HG03139 (cell line): ENCODE data around the gene GSG1L.
"Not testable (repeated sequence)": the region's sequence is repeated elsewhere in the genome, so short reads cannot be mapped to it uniquely, and the experiment has no call there.

Source experiments
- ATAC-seq: cut with Tn5 transposase; IDR thresholded peaks from one replicate; pipeline ENCODE4 v1.9.1; 2021; ENCODE audit not compliant: unreplicated experiment

The GSG1L gene

DNA sequence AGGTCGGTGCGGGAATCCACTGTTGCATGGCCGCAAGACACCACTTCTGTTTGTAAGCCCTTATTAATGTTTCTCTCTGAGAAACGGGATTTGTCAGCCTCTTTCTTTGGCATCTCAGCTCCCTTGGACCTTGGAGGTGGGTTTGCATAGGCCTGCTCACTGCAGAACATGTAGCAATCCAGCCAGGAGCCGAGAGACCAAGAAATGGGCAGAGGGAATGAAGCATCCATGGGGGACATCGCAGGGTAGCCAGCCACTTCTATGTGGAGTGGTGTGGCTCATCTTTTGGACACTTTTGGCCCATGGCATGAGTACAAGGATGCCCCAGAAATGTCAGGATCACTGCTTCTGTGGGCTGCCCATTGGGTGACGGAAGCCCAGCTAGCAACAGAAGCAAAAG, 79.4 kb downstream of the GSG1L start:
- ATAC-seq, result no peak

DNA sequence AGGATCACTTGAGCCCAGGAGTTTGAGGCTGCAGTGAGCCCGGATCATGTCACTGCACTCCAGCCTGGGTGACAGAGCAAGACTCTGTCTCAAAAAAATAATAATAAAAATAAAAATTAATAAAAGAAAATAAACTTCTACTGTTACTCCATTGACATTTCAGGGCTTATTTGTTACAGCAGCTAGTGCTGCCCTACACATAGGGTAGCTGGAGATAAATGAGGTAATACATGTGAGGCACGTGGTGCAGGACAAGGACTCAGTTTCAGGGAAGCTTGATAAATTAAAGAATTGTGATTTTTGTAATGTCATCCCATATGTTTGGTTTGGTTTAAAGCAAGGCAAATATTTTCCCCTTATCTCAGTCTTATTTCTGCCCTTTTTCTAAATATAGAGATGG, 80.3 kb downstream of the GSG1L start:
- ATAC-seq, result no peak

DNA sequence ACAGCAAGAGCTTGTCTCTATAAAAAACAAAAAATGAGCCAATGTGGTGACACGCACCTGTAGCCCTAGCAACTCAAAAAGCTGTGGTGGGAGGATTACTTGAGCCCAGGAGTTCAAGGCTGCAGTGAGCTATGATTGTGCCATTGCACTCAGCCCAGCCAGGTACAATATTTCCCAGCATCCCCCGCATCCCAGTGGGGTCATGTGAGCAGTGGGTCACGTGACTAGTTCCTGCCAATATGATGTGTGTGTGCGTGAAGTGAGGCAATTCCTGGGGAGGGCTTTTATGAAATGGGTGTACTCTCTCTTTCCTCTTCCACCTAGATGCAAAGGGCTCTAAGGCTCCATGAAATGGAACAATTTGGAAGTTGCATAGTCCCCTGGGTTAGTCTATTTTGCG, 81.3 kb downstream of the GSG1L start:
- ATAC-seq, result no peak

DNA sequence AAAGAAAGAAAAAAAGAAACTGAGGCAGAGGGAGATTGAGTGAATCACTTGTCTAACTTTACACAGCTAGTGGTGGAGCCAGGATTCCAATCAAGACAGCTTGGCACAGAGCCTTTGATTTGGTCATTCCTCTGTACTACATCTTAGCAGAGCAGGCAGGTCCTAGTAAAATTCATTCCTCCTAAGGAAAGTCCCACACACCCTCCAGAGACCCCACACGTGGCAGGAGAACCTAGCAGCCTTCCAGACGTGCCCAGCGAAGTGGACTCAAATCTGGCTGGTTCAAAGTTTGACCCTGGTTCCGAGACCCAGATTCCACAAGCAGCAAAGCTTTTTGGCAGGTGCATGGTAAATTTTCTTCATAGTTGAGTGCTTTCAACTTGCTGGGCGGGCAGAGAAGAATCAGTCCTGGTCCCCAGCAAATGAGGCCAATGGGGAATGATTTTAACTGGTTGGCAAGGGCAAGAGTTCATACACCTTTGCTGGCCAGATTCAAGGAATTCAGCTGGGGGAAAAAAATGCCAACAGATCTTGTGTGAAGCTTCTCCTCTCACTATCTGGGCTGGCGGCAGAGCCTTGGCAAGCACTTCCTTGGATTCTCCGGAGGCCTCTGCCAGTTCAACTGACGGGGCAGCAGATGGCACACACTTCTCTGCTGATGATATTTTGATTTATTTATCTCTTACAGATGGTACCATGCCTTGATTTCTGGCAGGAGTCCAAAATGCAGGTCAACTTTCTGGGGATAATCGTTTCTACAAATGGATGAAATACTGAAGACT, 82.4 kb downstream of the GSG1L start:
- no peak for ATAC-seq

DNA sequence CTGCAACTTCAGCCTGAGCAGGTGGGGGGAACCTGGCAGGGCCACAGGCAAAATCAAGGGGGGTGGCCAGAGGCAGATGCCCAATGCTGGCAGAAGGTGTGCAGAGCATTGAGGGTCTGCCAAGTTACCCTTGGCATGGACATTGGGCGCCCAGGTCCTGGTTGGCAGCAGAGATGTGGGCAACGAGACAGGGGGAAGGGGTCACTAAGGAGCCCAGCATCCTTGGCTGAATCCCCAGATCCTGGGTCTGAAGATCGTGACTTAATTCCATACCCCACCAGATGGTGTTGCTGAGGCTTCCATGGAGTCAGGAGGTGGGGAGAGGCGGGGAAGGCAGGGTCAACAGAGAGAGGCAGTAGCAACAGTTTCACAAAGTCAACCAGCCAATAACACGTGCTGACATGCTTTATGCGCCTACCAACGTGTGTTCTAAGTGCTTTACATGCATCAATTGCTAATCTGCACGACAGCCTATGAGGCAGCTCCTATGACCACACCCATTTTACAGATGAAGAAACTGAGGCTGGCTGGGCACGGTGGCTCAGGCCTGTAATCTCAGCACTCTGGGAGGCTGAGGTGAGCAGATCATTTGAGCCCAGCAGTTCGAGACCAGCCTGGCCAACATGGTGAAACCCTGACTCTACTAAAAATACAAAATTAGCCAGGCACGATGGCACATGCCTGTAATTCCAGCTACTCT, 83.3 kb downstream of the GSG1L start:
- ATAC-seq, result no peak

DNA sequence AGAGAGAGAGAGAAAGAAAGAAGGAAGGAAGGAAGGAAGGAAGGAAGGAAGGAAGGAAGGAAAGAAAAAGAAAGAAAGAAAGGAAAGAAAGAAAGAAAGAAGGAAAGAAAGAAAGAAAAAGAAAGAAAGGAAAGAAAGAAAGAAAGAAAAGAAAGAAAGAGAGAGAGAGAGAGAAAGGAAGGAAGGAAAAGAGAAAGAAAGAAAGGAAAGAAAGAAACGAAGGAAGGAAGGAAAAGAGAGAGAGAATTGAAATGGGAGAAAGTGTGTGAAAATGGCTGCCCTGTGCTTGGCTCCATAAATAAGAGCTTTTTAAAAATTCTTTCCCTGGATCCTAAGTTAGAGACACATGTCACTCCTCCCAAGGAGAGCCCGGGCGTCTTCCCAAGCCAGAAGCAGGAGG, 83.8 kb downstream of the GSG1L start:
- not testable (repeated sequence) for ATAC-seq

DNA sequence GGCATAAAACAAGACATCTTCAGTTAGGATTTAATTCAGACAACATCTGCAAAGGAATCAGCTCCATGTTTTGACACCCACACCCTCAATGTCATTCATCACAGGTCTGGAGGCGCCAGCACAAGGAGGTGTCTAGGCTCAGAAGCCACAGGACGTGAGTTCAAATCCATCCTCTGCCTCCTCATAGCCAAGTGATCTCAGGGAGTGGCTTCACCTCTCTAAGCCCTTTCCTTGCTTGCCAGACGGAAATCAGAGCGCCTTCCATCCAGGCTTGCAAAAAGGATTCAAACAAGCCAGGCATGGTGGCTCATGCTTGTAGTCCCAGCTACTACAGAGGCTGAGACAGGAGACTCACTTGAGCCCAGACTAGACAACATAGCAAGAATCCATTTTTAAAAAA, 84.6 kb downstream of the GSG1L start:
- no peak for ATAC-seq

DNA sequence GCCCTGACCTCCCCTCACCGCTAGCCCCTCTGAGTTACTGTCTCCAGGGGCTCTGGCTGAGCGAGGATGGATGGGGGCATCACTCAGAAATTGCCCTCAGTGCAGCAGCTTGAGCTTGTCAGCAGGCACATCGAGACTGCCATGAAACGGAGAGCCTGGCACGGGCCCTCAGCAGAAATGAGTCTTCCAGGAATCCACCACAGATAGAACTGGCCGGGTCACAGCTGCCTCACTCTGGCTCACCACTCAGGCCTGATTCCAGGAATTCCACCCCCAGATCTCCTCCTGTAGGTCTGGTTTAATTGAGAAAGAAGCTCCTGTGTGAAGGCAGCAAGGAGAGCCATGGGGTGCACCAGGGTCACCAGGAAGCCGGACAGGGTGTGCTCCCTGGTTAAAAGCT, 85.5 kb downstream of the GSG1L start:
- no peak for ATAC-seq

DNA sequence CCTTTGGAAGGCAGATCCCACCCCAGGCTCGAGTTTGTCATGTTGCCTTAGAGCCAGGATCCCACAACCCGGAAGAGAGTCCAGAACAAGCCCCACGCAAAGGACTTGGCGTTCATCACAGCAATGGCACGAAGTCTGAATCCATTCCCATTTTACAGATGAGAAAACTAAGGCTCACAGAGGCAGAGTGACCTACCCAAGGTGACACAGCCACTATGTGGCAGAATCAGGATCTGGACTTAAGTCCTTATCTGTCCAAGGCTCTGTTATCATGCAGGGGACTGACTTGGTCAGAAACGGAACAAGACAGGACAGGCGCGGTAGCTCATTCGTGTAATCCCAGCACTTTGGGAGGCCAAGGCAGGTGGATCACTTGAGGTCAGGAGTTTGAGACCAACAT, 86.5 kb downstream of the GSG1L start:
- ATAC-seq, result no peak

DNA sequence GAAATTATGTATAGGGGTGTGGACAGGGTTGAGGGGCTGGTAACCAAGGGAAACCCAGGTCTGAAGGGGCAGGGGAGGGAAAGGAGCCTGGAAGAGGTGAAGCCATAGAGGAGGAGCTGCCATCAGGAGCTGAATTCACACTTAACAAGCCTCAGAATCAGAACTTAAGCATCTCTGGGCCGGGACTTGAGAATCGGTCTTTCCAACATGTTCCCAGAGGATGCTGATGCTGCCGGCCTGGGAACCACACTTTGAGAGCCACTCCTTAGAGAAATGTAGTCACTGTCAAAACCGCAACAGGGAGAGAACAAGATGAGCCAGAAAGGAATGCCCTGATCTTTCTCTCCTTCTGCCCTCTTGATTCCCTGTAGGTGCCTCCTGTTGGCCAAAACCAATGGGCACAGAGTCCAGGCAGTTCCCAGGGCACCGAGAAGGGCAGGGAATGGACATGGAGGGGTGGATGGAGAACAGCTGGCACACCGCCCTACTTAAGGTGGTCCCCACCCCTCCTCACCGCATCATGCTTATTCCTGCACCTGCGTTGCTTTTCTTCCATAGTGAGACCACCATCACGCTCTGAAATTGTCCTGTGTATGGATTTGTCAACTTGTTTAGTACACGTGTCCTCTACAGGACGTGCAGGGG, 88.5 kb downstream of the GSG1L start:
- no peak for ATAC-seq

DNA sequence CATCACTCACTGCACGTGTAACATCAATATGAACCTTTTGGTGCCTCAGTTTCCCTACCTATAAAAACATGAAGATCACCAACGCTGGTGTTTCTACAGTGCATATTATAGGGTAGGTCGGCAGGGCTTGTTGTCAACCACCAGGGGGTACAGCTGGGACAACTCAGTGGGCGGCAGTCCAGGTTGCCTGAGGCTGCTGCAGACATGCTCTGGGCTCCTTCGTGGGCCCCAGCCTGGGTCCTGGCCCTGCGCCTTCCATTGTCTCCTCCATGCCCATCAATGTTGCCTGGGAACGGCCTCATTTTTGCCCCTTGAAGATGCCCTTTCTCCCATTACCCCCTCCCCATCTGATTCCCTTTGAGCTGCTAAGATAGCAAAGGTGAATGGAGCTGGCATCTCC, 89.8 kb downstream of the GSG1L start:
- no peak for ATAC-seq

DNA sequence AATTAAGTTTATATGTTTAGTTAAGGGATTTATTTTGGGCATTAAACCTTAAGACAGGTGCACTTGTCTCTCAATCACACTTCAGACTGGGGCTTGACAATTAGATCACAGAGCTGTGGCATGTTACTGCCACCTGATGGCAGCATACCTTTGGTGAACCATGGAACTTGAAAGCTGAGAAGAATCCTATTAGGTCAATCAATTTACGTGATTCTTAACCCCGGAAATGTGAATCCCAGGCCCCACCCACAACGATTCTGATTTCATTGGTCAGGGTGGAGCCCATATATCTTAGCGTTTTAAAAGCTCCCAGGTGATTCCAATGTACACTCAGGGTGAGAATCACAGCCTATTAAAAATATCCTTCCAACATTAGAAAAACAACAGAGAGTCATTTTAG, 91.0 kb downstream of the GSG1L start:
- no peak for ATAC-seq

DNA sequence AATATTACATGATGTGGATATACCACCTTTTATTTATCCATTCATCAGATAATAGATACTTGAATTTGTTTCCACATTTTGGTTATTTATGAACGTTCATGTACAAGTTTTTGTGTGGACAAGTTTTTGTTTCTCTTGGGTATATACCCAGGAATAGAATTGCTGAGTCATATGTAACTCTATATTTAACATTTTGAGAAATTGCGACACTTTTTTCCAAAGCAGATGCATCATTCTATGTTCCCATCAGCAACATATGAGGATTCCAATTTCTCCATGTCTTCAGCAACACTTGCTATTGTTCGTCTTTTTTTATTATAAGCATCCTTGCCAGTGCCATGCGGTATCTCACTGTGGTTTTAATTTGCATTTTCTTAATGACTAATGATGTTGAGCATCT, 93.9 kb downstream of the GSG1L start:
- ATAC-seq, result no peak

DNA sequence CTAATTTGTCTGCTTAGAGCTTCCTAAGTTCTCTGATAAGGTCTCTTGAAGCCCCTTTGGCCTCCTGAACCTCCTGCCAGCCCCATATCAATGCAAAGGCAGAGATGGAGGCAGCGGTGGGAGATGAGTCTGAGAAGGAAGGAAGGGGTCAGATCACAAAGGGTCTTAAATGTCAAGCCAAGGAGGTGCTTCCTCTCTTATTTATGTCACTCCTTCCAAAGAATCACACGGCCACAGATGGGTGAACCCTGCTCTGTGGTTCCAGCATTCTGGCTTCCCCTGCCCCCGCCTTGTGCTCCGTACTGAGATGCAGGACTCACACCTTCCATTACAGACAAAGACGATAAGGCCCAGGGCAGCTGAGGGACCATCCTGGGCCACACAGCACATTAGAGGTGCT, 96.3 kb downstream of the GSG1L start:
- ATAC-seq, result no peak

DNA sequence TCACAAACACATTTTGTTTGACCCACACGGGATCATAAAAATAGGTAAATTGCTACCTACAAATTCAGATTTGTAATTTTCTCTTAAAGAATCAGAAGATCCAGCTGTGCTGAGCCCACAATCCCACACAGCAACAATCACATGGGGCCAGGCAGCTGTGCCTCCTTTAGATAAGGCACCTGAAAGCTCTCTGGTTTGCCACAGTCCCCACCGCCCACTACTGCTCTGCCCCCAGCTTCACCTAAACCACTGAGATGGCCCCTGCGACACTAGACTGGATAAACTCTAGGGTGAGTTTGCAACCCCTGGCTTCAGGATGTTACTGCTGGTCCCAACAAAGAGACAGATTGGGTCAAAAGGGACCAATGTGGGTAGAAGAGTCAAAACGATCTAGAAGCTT, 96.8 kb downstream of the GSG1L start:
- no peak for ATAC-seq

DNA sequence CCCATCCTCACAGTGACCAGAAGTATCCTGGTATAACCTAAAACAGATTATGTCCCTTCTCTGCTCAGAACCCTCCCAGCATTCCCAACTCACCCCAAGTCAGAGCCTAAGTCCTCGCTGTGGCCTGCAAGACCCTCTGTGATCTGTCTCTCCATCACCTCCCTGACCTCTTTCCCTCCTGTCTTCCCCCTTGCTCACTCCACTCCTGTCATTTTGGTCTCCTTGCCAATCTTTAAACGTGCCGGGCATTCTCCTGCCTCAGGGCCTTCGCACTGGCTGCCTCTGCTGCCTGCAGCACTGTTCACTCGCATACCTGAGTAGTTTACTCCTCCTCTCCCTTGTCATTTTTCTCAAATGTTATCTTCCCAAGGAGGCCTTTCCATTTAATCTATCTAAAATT, 97.7 kb downstream of the GSG1L start:
- ATAC-seq, result no peak

DNA sequence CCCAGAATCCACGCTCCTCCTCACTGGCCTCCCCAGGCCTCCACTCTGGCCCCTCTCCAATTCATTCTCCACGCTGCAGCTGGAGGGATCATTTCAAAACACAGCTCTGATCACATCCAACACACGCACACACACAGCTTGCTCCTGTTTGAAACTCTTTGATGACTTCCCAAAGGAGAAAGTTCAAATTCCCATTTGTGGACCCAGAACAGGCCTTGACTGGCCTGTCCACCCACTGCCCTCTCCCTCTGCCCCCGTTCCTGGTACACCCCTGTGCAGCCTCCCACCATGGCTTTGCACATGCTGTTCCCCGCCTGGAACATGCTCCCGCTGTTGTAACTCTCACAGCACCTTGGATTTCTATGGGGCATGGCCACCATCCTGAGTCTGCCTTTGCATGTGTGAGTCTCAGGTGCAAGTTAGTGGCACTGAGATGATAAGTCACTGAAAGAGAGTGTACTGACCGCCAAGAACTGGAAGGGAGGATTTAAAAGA, 100.0 kb downstream of the GSG1L start:
- ATAC-seq, result no peak

DNA sequence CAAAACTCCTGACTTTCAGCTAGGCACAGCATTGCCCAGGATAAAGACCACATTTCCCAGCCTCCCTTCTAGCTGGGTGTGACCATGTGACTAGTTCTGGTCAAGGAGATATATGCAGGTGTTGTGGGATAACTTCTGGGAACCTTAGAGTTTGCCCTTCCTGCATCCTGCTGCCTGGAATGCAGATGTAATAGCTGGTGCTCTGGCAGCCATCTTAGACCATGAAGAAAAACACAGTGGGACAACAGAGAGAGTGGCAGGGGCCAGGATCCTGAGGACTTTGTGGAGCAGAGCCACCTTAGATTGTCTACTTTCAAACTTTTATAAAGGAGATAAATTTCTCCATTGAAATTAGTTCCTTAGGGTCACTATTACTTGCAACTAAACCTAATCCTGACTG, 101.3 kb downstream of the GSG1L start:
- no peak for ATAC-seq

DNA sequence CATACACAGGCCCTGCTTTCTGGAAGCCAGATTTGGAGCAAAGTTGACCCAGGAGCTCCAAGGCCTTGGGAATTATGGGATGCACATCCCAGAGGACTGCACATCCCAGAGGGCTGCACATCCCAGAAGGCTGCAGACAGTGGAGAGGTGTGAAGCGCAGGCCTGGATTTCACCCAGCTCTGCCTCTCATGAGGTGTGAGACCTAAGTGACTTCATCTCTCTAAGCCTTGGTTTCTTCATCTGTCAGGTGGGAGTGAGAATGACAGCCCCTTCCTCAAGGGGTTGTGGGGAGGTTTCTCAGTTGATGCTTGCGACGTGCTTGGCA, 102.3 kb downstream of the GSG1L start:
- ATAC-seq, result no peak

DNA sequence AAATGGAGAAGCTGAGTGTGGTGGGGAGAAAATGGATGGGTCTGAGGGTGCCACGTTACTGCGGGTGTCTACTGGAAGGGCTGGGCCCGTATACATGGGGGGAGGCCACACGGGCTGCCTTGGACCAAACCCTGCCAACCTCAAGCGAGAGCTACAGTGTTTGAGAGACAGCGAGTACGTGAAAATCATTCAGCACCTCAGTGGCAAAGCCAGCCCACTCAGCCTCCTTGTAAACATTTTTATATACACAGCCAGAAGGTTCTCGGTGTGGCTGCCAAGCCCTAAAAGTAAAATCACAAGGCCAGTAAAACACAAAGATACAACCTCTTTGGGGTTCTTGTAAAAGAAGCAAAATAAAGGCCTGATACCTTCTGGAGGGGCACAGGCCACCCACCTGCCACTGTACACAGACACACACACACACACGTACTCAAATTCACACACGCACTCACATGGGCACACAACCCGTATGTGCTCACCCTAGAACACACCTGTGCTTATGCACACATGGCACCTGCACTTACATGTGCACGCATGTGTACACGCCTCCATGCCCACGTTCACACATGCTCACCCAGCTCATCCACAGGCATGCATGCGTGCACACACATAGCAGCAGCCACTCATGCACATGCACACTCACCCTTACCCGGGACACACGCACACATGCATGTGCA, 102.8 kb downstream of the GSG1L start:
- ATAC-seq, result no peak

DNA sequence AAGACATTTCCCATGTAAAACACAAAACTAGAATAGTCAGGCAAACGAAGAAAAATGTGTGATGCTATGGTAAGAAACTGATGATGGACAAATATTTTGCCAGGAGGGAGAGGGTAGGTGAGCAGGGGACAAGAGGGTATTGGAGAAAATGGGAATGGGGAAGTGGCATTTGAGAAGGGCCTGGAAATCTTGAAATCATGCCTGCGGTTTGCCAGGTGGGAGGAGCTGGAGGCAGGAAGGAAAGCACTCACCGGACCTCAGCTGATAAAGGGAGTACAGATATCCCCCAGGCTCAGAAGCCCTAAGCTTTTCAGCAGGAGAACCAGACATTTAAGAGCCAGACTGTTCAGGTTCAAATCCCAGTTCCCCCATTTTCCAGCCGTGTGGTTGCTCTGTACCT, 103.6 kb downstream of the GSG1L start:
- no peak for ATAC-seq

DNA sequence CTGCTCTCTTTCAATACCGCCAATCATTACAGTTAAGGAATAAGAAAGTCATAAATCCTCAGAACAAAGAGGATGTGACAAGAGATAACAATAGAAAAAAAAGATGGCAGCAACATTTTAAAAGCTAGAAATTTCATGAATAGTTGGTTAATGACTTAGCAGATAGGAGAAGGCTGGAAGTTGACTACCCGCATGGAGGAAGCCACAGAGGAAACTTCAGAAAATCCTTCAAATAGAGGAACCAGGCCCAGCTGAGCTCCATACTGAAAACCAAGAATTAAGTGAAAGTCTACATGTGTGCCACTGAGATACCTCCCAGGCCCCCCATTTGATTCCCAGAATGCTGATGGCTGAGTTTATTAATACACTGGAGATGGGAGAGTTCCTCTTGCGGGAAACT, 109.3 kb downstream of the GSG1L start:
- no peak for ATAC-seq
